ENCODE measurements around the gene KCNQ1.

The KCNQ1 gene

GRCh38 chr11:2444821-2445745 lies at the start of gene KCNQ1:
TSS of gene KCNQ1 (plus strand) at chr11:2445008. CDS start at chr11:2445099, 91 bp downstream.
- no peak for TF ChIP-seq CTCF (IDR thresholded peaks at IDR 0.05; ENCODE audit: control insufficient read depth, insufficient read depth, low read depth, low read length, missing control alignments)
- no peak within 1 kb of the TSS for H3K4me3 ChIP-seq (ENCODE audit: control insufficient read depth, low read depth, low read length)
- no peak for DNase-seq (ENCODE audit: low read depth)

GRCh38 chr11:2395211-2395730 lies 49.5 kb upstream of the KCNQ1 start:
- no peak for DNase-seq (ENCODE audit: low read depth)
- no peak overlapping the region for H3K4me3 ChIP-seq (ENCODE audit: control insufficient read depth, low read depth, low read length)
- no peak for TF ChIP-seq CTCF (IDR thresholded peaks at IDR 0.05; ENCODE audit: control insufficient read depth, insufficient read depth, low read depth, low read length, missing control alignments)

- H3K4me3 ChIP-seq (ENCODE audit: control insufficient read depth, low read depth, low read length), result no peak overlapping the region
- no peak for TF ChIP-seq CTCF (IDR thresholded peaks at IDR 0.05; ENCODE audit: control insufficient read depth, insufficient read depth, low read depth, low read length, missing control alignments)
- DNase-seq (ENCODE audit: low read depth), result no peak
Observed at GRCh38 chr11:2395856-2396255, 49.0 kb upstream of the KCNQ1 start.

- no peak for DNase-seq (ENCODE audit: low read depth)
- no peak for TF ChIP-seq CTCF (IDR thresholded peaks at IDR 0.05; ENCODE audit: control insufficient read depth, insufficient read depth, low read depth, low read length, missing control alignments)
- no peak overlapping the region for H3K4me3 ChIP-seq (ENCODE audit: control insufficient read depth, low read depth, low read length)
Observed at GRCh38 chr11:2396471-2396870, 48.3 kb upstream of the KCNQ1 start.

- DNase-seq (ENCODE audit: low read depth), result no peak
- H3K4me3 ChIP-seq (ENCODE audit: control insufficient read depth, low read depth, low read length), result no peak overlapping the region
- no peak for TF ChIP-seq CTCF (IDR thresholded peaks at IDR 0.05; ENCODE audit: control insufficient read depth, insufficient read depth, low read depth, low read length, missing control alignments)
Observed at GRCh38 chr11:2397005-2397404, 47.8 kb upstream of the KCNQ1 start.

- DNase-seq (ENCODE audit: low read depth), result no peak
- peak; percentile 3 for TF ChIP-seq CTCF (IDR thresholded peaks at IDR 0.05; ENCODE audit: control insufficient read depth, insufficient read depth, low read depth, low read length, missing control alignments)
- H3K4me3 ChIP-seq (ENCODE audit: control insufficient read depth, low read depth, low read length), result peak overlapping the region; percentile 91
Observed at GRCh38 chr11:2398664-2399355, 46.0 kb upstream of the KCNQ1 start.
